Stimulated activated CD8-positive, alpha-beta memory T cell treated with anti-CD3 and anti-CD28 coated beads, Interleukin-4, amount 100 ng/mL, for 4 hours (primary cell): ENCODE results near the gene FBLN2.

ENCODE experiments used
- DNase-seq, 2 donors: peaks; one replicate each; pipeline ENCODE4 v3.0.0-alpha.2; 2020; ENCODE audit warnings: low read depth in 2 of 2, low spot score in 1 of 2

Gene FBLN2

DNA sequence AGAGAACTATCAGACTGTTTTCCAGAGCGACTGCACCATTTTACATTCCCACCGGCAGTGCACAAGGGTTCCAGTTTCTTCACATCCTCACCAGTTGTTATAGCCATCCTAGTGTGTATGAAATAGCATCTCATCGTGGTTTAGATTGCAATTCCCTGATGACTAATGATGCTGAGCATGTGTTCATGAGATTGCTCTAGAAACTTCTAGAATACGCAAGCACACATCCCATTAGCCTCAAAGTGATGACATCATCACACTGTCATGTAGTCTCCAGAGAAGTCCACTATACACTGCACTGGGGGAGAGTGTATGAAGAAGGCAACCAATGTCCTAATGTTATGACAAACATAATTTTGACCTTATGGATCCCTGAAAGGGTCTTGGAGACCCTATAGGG is 30.1 kb downstream of the FBLN2 start:
- no peak for DNase-seq

DNA sequence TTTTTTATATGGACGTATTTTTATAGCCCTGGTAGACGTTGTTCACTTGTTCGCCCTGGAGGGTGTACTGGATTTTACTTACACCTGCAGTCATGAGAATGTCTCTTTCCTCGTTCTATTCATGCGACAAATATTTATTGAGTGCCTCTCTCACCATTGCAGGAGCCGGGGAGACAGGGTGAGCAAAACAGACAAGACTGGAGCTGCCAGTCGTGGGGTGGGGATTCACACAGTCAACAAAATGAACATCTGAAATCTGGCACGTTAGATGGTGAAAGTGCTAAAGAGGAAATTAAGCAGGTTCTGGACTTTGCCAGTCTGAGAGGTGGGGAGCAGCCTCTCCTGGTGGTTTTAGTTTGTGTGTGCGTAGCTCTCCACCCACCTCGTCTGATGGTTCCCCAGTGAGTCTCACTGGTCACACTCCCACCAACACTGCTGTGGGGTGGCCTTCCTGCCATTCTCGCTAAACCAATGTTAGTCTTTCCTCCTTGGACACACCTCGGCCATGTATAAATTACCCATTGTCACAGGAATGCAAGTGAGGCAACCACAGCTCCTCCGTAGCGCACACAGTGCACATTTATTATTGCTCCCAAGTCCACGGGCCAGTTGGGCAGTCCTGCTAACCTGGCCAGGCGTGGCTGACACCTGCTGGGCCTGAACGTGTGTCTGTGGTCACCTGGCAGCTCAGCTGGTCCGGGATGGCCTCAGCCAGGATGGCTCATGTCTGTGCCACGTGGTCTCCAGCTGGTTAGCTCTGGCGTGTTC is 31.5 kb downstream of the FBLN2 start:
- DNase-seq = no peak

DNA sequence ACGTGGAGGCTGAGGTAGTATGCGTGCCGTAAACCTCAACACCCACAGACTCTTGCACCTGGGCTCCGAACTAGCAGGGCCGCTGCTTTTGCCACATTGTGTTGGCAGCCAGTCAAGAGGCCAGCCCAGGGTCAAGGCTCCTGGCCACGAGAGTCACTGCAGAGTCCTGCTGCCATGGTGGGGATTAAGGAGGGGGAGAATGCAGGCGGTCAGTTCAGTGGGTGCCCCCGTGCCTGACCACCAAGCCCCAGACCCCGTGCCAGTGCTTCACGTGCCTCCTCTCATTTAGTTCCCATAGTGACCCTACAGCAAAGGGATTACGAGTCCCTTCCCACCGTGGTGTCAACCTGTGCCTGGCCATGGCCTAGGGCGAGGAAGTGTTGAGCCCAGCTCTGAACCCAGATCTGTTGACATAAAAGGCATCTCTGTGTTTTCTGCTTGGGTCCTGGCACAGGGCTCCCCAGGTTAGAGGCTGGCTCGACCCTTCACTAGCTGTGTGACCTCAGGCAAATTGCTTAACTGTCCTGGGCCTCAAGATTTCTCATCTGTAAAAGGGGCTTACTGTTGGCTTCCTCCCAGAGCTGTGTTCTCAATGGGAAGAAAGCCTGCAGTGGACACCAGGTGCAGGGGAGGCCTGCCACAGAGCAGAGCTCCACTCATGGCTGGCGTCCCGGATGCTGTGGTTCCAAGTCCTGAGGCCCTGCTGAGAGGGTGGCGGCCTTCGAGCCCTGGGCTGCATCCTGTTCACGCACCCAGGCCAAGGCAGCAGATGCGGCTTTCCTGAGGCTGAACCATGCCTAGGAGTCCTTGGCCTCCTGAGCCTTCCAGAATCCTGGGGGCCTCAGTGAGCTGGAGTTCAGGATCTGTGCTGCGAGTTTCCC is 32.8 kb downstream of the FBLN2 start:
- no peak for DNase-seq

DNA sequence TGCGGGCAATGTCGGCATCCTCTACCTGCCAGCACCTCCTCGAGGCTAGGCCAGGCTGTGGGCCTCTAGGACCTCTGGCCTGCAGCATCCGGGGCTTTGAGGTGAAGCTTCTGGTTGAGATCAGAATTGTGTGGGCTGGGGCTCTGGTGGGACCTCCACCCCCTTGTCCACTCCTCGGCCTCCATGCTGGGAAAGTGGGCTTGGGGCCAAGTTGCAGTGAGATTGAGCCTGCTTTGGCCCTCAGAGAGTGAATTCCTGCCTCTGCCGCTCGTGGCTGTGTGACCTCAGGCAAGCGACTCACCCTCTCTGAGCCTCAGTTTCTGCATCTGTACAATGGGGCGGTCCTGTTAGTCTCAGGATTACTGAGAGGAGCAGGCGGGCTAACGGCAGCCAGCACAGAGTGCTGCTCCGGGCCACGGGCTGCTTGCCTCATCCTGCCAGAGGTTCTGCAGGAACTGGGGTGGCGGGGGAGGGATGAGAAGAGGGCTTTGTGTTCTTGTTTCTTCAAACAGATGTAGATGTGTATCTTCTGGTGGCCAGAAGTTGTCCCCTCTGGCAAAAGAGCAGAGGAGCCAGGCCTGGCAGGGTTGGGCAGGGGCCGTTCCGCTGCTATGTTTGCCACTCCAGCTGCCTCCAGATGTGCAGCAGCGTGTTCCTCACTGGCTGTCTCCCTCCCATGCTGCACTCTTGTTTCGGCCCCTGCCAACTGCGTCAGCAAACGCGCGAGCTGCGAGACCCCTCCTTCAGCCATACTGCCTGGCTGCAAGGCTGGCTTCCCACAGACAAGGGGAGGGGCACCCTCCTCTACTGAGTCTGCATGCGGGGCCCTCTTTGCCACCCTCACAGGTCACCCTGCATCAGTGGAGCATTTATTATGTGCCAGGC is 33.7 kb downstream of the FBLN2 start:
- no peak for DNase-seq

DNA sequence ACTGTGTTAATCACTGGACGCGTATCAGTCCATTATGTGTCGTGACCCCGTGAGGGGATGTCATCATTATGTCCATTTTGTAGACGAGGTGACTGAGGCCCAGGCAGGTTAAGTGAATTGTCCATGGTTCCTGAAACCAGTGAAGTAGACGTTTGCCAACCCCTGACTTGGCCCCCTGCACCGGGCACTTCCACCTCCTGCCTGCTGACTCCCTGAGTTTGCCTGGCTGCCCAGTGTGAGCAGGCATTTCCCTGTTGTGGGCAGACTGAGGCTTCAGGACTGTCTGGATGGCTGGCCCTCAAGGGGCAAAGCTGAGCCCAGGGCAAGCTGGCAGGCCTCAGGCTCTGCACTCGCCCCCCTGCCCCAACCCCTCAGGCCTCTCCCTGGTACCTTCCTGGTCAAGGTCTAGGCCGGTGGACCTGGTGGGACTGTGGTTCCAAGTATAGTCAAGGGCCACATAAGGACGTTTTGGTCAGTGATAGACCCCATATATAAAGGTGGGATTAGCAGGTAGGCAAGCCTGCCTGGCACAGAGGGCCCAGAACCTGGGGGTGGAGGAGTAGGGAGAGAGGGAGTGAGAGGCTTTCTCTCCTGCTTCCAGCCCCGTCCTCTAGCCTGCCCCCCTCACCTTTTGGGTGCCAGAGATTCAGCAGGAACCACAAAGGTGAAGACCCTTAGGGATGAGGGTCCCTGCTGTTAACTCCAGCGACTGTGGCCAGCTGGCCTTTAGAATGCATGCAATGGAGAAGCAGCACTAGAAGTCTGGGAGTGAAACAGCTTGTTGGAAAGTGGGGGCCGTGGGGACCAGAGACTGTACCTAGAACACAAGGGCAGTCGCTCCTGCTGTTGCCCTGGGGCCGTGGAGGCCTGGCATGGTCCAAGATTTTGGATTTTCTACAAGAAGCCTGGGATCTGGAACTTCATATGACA is 34.6 kb downstream of the FBLN2 start:
- DNase-seq = no peak

DNA sequence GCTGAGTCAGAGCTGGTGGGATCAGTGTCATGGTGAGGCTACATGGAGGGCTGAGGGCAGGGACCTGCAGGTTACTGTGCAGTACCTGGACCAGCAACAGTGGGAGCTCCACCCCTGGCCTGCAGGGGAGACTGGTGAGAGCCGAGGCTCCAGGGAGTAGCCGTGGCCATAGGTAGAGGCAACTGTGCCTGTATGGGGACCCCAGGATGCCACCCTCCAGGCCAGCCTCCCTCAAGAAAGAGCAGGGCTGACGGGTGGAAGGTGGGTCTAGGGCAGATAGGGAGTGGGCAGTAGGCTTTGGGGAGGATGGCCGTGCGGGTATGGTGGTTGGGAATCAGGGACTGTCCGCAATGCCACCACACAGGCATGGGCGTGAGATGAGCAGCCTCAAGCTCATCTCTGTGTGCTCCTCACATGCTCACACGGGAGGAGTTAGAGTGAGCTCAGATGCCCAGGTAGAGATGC is 35.5 kb downstream of the FBLN2 start:
- DNase-seq = no peak

DNA sequence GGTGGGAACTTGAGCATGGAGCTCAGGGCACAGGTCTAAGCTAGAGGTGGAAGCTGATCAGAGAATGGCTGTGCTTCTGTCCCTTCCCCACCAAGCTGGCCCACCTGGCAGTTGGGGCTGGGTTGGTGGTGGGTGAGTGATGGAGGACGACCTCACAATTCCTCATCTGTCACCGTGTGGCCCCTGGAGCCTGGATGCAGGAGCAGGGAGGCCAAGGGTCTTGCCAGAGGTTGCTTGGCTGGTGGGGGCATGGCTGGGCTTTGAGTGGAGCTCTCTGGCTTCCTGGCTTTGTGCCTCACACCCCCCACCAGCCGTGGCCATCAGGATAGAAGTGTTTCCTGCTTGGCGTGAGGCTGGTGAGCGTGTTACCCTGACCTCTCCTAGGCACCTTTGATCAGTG is 36.0 kb downstream of the FBLN2 start:
- no peak for DNase-seq

DNA sequence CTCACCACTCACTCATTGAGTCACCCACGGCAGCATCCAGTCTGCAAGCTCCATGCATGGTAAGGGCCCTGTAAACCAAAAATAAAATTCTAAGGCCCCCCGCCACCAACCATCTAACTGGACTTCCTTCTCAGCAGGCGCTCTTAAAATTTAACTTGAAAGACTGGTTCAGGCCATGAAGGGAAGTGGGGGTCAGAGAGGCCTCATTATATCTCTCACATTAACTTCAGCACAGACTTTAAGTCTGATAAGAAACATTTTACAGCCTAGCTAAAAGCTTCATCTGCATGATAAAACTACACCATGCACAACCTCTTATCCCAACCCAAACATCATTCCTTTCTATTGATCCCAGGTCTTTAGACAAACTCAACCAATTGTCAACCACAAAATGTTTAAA is 38.5 kb downstream of the FBLN2 start:
- DNase-seq = no peak

DNA sequence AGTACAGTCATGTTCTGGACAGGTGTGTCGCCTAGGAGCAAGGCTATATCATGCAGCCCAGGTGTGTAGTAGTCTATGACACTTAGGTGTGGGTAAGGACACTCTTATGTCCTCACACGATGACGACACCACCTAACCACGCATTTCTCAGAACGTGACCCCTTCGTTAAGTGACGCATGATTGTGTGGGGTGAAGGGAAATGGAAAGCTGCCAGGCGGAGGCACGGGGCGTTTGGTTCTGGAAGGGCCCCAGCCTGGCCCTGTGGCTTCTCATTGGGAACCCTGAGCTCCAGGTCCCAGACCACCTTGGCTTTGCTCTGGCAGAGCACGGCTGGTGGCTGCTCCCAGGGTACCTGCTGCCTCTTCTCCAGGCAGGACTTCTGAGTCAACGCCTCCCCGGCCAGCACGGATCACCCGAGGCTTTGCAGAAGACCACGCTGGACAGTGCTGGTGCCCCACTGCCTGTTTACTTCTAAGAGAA is 39.3 kb downstream of the FBLN2 start:
- DNase-seq = no peak

DNA sequence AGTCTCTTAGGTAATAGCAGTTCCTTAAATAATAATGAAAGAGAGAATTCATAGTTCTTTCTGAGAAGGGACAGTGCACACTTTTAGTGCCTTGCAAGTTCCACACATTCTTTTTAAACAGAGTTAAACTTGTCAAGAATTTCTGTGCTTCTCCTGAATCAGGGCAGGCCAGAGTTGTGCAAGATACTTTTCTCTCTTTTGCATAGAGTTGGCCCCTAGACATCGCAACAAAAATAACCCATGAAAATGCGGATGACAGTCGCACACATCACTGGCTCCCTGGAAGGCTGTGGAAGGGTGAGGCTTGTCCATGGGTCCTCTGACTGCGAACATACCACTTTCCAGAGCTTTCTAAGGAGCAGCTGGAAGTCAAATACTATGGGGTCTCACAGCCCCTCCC is 40.1 kb downstream of the FBLN2 start:
- no peak for DNase-seq

DNA sequence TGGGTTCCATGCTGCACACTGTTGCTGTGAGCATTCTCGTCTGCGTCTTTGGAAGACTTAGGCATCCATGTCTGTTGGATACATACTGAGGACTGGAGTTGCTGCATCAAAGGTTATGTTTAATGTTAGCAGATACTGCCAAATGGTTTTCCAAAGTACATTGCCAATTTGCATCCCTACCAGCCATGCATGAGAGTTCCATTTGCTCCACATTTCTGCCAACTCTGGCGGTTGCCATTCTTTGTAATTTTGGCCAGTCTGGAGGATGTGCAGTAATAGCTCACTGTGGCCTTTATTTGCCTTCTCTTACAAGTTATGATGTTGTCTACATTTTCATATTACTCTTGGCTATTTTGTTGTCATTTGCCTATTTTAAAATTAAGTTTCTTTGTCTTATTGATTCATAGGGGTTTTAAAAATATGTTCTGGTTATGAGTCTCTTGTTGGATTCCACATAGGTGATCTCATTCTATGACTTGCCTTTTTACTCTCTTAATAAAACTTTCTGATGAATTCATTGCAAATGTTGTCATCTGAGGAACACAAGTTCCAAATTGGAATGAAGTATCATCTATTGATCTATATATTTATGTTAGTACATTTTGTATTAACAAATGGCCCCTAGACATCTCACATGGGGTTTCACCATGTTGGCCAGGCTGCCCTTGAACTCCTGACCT is 42.1 kb downstream of the FBLN2 start:
- DNase-seq = no peak

DNA sequence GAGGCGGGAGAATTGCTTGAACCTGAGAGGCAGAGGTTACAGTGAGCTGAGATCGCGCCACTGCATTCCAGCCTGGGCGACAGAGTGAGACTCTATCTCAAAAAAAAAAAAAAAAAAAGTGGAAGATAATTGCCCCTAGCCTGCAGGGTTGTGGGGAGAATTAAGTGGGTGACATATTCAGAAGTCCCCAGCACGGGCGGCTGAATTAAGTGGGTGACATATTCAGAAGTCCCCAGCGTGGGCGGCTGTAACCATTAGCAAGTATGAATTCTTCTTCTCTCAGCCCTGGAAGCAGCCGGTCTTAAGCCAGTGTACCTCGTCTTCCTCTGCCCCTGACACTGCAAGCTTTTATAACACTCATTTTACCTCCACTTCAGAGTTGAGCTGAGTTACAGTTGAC is 44.7 kb downstream of the FBLN2 start:
- DNase-seq = no peak

DNA sequence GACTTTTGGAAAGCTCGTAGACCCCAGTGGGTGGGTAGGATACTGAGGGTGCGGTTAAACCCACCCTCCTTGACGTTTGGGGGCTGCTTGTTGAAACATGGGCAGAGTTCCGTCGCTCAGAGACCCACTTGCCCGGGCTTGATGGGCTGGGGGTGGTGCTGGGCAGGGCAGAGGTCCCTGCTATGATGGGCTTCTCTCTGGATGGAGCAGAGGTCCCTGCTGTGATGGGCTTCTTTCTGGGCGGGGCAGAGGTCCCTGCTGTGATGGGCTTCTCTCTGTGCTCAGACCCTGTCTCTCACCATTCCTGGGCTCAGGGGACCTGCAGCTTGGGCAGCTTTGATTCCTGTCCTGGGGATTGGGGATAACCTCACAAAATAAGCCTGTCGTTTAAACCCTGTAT is 45.2 kb downstream of the FBLN2 start:
- DNase-seq = no peak

DNA sequence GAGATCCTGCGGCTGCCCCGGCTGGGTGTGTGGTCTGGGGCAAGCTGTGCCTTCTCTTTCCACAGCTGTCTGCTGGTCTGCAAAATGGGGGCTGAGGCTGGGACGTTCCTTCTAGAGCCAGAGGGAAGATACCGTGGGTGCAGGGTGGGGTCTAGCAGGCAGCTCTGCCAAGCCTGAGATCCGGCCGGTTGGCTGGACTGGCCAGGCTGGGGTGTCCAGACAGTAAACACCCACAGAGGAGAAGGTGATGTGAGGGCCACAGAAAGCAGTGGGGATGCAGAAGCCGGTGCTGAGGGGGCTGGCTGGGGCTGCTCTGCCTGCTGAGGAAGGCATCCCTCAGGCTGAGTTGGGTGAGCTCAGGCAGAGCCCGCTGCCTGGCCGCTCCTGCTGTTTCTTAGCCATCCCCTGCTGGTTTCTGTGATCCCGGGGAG is 46.1 kb downstream of the FBLN2 start:
- DNase-seq = no peak

DNA sequence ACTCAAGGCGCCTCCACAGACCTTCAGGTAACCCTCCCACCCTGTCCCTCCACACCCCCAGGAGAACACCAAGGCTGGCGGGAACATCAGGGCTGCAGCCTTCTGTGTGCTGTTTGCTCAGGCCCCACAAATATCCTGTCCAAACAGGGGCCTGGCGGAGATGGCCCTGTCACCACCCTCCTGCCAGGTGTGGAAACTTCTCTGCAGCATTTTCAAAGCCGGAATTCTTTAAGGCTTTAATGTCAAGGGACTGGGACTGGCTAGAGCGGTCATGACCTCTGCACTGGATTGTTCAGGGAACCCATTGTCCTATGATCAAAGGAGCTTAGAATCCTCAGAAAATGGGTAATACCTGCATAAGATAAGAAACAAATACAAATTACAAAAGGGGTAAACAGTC is 46.6 kb downstream of the FBLN2 start:
- no peak for DNase-seq

DNA sequence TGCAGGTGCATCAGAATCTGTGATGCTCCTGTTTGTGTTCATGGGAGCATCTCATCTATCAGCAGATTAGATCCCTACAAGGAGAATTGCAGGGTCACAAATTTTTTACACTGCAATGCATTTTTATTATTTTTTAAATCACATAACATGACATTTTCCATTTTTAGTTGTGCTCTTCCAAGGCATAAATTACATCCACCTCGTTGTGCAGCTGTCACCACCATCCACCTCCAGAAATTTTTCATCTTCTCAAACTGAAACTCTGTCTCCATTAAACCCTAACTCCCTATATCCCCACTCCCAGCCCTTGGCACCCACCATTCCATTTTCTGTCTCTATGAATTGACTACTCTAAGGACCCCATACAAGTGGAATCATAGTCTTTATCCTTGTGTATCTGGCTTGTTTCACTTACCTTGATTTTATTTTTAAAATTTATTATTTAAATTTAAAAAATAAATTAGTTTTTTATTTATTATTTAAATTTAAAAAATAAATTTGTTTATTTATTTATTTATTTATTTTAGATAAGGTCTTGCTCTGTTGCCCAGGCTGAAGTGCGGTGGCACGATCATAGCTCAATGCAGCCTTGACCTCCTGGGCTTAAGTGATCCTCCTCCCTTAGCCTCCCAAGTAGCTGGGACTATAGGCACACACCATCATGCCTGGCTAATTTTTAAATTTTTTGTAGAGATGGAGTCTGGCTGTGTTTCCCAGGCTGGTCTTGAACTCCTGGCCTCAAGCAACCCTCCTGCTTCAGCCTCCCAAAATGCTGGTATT is 47.7 kb downstream of the FBLN2 start:
- DNase-seq = no peak

DNA sequence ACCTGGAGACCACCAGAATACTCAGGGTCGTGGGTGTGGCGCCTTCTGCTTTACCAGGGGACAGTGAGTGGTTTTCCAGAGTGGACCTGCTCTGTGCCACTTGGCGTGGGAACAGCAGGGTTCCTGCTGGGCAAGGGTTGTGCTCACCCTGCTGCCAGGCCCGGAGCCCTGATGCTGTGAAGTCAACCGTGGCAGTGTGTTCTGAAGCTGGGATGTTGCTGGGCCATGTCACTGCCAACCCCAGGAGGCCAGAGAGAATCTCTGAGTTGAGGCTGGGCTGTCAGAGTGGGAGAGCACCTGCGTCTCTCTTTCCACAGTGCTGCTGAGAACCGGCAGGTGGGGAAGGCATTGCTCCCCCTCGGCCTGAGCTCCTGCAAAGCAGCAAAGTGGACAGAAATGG is 48.7 kb downstream of the FBLN2 start:
- DNase-seq = no peak

DNA sequence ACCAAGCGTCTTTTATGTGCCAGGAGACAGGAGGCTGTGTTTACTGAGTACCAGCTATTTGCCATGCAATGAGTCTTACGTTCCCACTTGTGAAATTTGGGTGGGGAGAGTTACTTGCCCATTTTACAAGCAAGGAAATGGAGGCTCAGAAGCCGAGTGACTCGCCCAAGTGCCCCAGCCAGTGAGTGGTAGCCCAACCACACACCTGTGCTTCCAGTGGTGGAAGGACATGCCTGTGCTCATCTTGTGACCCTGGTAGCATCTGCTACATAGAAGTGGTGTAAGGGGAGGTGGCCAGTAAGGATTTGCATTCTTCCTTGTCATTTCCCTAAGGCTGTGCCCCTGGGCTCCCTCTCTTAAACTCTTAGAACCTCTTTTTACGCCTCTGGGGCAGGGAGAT is 49.3 kb downstream of the FBLN2 start:
- DNase-seq = no peak
